ENCODE measurements around the gene MAP3K20.
A peak's percentile ranks its signal among the peaks of the same experiment; 100 is the strongest.
"Not testable (repeated sequence)": the region's sequence is repeated elsewhere in the genome, so short reads cannot be mapped to it uniquely, and the experiment has no call there.

The MAP3K20 gene

GRCh38 chr2:173075781-173076580, at the start of gene MAP3K20:
TSS of gene MAP3K20 (plus strand) at chr2:173075846. CDS start at chr2:173091032, 15,186 bp downstream.
- peak; percentile 75 for DNase-seq

DNA sequence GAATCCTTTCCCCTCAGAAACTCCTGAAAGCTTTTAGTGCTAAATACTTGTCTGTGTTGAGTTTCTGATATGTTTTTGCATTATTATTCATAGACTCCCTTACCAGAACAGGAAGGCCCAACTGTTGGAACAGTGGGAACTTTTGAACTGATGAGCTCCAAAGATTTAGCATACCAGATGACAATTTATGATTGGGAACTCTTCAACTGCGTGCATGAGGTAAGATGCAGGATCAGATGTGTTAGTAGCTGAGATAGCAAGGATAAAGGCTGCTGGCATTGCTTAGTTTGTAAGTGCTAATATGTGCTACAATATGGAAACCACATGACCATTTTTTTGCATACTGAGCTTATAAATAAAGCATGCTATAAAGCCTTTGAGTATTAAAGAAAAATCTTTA, 49.2 kb upstream of the MAP3K20 start:
- DNase-seq = no peak

DNA sequence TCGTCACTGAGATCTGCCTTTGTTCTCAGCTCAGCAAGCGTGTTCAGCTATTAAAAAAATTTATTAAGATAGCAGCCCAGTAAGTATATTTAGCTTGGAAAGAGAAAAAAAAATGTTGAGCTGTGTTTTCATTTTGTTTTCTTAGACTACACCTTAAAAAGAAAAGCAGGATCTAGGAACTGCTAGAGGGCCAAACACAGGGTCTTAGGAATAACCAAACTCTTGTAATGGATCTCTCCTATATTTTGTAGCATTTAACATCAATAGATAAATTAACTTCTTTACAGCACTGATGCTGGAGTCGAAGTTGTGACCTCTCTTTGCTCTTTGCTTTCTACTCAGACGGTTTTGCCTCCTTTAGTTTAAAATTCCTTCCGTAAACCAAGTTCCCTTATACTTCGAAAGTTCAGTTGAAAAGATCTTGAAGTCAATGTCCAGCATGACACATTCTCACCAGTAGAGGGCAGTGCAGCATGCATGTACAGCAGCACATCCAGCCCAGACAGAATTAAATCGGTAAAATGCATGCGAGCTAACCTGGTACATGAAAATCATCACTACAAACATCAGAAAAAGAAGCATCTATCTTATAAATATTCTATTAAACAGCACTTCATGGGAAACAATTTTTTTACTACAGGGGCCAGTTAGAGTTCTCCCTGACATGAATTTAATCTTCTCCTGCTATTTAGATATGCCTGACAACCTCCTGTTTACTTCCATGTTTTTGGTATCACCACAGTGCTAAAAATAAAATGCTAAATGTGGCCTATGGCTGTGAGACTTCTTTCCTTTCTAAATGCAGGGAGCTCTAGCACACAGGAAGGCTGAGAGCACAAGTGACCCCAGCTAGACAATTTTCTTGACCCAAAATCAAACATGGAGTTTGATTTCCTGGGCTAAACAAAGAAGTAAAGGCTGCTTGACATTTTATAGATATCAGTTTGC, 48.2 kb upstream of the MAP3K20 start:
- peak; percentile 86 for DNase-seq

GRCh38 chr2:173028141-173028540, 47.5 kb upstream of the MAP3K20 start:
- DNase-seq = no peak

- peak; percentile 41 for DNase-seq
Measured at GRCh38 chr2:173028671-173029070, 47.0 kb upstream of the MAP3K20 start.

GRCh38 chr2:173030561-173031490, 44.8 kb upstream of the MAP3K20 start:
- peak; percentile 75 for DNase-seq

GRCh38 chr2:173032032-173032431, 43.6 kb upstream of the MAP3K20 start:
- DNase-seq = no peak

DNA sequence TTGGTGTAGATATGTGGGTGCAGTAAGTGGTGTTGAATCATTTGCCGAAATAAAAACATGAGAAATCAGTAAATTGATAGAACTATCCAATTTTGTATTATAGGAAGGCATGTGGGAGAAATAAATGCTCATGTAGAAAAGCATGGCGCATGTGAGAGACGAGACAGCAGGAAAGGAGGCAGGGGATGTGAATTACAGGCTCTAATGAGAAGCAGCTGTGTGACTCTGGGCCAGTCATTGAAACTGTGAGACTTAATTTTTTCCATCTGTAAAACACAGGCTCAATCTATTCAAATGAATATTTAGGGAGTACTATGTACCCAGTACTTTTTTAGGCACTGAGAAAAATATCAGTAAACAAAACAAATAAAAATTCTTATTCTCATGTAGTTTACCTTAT, 42.6 kb upstream of the MAP3K20 start:
- DNase-seq = no peak

DNA sequence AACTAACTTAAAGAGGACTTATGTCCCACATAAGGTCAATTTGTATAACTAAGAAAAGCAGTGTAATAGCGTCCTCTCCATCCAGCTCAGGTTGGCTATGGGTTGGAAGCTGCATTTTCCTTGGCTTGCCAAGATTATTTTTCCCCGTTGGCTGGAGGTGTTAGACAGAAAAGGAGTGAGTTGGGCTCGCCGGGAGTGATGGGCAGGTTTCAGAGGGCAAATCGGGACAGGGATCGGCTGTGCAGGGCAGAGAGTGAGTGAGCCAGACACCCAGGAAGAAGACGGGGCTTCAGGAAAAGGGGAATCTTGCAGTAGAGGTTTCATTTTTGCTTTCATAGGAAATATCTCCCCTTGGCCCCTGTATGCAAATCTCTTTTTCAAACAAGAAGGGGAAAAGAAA, 41.5 kb upstream of the MAP3K20 start:
- DNase-seq = no peak

DNA sequence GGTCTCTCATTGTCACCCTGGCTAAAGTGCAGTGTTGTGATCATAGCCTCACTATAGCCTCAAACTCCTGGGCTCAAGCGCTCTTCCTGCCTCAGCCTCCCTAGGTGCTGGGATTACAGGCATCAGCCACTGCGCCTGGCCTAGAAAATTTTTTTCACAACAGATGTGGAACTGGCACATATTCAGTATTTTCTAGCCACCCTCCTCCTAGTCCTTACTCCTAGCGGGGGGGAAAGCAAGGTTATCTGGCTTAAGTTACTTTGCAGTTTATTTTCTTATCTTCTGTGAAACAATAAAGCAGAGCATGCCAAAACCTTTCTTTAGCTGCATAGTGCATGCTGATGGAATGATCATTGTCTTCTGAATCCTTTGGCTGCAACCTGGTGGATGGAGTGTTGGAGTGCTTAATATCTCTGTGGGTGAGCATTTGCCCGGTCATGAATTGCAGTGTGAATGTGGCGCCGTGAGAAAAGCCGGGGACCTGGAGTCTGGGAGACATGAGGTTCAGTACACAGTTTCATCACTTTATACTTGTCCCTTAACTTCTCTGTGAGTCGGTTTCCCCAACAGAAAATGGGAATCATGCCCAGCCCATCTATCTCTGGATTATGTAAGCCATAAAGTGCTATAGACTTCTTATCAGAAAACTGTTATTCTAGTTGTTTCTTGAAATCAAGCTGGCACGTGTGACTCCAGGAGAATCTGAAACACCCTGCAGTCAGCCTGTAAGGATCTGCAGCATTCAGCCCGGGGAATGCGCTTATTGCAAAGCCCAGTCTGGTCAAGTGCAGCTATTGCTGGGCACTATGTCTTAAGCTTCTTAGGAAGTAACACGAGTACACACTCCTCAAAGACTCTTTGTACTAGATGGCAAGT, 38.2 kb upstream of the MAP3K20 start:
- DNase-seq = no peak

- DNase-seq = not testable (repeated sequence)
Measured at GRCh38 chr2:173038257-173038656, 37.4 kb upstream of the MAP3K20 start.

DNA sequence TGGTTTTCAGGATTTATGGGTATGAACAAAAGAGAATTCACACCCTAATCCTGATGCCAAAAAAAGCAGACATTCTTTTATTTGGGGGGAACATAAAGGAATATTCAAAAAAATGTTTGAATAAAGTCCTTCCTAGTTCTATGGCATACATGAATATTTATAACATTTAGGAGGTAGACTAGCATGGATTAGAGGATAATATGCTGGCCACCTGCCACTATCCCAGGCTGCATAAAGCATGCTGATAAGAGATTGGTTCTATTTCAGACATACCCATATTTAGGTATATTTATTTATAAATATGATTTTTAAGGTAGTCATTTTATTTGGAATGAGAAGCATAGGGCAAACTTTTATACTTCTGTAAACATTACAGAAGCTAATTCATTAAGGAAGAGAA, 34.9 kb upstream of the MAP3K20 start:
- DNase-seq = no peak

- no peak for DNase-seq
Measured at GRCh38 chr2:173043476-173043875, 32.2 kb upstream of the MAP3K20 start.

- no peak for DNase-seq
Measured at GRCh38 chr2:173043897-173044519, 31.6 kb upstream of the MAP3K20 start.

GRCh38 chr2:173044686-173045085, 31.0 kb upstream of the MAP3K20 start:
- DNase-seq = no peak

DNA sequence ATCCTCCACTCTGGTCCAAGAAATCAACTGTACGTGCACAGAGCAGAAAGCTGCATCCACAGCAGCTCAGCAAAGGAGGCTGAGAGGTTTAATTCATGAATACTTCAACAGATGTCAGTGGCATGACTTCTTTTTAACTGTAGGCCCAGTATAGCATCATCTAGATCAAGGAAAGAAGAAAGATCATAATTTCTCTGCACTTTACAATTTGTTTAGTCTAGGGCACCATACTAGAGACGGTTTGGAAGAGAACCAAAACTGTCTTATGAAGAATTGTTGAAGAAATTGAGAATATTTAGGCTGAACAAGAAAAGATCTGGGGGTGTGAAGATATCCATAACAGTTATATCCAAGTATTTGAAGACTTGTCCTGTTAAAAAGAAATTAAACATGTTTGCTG, 30.5 kb upstream of the MAP3K20 start:
- no peak for DNase-seq

DNA sequence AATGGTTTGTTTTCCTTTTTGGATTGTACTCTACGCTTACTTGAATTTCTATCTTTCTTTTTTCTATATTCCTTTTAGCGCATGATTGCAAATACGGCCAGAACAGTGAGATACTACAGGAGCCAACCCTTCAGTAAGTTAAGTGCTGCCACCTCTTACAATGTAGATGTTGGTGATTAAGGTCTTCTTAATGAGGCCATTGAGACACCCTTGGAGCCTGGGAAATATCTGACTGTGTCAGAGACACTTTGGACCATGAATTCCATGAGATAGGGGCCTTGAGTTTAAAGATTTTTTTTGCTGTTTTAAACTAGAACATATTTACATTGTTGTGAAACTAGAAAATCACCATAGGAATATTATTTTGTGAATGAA, 27.1 kb upstream of the MAP3K20 start:
- DNase-seq = no peak

- peak; percentile 89 for DNase-seq
Measured at GRCh38 chr2:173048897-173049661, 26.6 kb upstream of the MAP3K20 start.

GRCh38 chr2:173049831-173050230, 25.8 kb upstream of the MAP3K20 start:
- DNase-seq = peak; percentile 50

DNA sequence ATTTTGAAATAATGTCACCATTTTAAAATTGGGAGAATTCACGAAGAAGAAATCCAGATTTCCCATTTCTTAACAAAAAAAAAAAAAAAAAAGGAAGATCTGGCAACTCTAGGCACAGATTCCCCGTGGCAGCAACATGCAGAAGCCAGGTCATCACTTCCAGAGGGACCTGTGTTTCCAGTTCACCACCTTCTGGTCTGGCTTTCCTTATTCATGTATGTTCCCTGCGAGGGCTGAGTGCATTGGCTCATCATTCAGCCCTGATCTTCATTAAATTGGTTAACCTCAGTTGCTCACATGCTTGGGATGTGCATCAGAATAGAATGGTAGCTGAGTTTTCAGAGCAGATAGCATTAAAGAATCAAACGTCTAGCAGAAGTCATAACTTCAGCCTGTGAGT, 25.0 kb upstream of the MAP3K20 start:
- peak; percentile 30 for DNase-seq

All from NCI-H2171 treated with DMSO at 0.1 percent for 48 hours (cell line).